AG09309 (cell line): Measurements from ENCODE around the gene HCN3.
A peak's percentile ranks its signal among the peaks of the same experiment; 100 is the strongest.
"Not testable (repeated sequence)": the region's sequence is repeated elsewhere in the genome, so short reads cannot be mapped to it uniquely, and the experiment has no call there.

Source experiments
- DNase-seq: peaks from one replicate; pipeline ENCODE4 v3.0.0-alpha.2; 2010; ENCODE audit warnings: low read depth
- H3K4me3 ChIP-seq: 2 replicates; pipeline ENCODE4 v1.5.1; 2011; ENCODE audit warnings: mild to moderate bottlenecking, low read depth, low read length, moderate library complexity; ENCODE audit not compliant: control insufficient read depth
- TF ChIP-seq, protein P1 (sequence below): IDR thresholded peaks from 2 replicates; pipeline ENCODE4 v1.5.1; 2011; ENCODE audit warnings: mild to moderate bottlenecking, low read depth, low read length, inconsistent platforms; ENCODE audit not compliant: insufficient read depth, control insufficient read depth; ENCODE audit errors: missing control alignments

HCN3 gene

DNA sequence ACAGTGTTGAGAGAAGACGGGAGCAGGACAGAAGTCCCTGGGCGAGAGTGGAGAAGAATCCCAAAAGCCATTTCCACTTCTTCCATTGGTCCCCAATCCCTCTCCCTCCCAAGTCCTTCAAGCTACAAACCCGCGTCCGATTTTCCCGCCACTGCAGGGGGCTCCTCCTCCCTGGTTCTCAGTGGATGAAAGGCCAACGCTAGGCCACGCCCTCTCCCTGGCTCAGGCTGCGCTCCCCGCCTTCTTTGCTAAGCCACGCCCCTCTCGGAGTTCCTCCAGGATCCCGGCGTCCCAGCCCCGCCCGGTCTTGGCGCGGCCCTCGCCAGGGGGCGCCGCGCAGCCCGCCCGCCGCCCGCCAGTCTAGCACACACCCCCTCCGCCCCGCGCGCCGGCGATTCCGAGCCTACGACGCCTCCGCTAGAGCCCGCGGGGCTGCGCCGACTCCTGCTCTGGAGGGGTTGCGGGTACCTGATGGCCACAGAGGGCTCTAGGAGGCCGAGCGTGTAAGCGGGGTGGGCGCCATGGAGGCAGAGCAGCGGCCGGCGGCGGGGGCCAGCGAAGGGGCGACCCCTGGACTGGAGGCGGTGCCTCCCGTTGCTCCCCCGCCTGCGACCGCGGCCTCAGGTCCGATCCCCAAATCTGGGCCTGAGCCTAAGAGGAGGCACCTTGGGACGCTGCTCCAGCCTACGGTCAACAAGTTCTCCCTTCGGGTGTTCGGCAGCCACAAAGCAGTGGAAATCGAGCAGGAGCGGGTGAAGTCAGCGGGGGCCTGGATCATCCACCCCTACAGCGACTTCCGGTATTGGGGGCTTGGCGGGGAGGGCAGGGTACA, at the start of gene HCN3:
Gene HCN3 (plus strand): TSS at position 394 of the 832 bp plus-strand sequence. CDS start 128 bp downstream, at position 522.
- TF ChIP-seq, protein P1, sequence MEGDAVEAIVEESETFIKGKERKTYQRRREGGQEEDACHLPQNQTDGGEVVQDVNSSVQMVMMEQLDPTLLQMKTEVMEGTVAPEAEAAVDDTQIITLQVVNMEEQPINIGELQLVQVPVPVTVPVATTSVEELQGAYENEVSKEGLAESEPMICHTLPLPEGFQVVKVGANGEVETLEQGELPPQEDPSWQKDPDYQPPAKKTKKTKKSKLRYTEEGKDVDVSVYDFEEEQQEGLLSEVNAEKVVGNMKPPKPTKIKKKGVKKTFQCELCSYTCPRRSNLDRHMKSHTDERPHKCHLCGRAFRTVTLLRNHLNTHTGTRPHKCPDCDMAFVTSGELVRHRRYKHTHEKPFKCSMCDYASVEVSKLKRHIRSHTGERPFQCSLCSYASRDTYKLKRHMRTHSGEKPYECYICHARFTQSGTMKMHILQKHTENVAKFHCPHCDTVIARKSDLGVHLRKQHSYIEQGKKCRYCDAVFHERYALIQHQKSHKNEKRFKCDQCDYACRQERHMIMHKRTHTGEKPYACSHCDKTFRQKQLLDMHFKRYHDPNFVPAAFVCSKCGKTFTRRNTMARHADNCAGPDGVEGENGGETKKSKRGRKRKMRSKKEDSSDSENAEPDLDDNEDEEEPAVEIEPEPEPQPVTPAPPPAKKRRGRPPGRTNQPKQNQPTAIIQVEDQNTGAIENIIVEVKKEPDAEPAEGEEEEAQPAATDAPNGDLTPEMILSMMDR, result peak; percentile 40

DNA sequence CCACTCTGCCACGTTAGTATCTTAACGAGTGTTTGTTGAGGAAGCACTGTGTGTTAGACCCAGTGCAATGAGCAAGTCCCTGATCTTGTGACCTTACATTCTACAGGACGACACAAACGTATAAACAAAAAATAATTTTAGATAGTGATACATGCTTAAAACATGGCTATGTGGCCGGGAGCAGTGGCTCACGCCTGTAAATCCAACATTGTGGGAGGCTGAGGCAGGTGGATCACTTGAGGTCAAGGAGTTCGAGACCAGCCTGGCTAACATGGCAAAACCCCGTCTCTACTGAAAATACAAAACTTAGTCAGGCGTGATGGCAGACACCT, 49.2 kb upstream of the HCN3 start:
- H3K4me3 ChIP-seq, result peak overlapping the region; percentile 26; the same call in 1 of the 2 replicates
- DNase-seq, result no peak
- TF ChIP-seq, protein P1, result no peak

More for the DNA sequence above, at the start of gene HCN3:
- peak; percentile 68 for DNase-seq
- H3K4me3 ChIP-seq, result peak within 1 kb of the TSS; percentile 67

DNA sequence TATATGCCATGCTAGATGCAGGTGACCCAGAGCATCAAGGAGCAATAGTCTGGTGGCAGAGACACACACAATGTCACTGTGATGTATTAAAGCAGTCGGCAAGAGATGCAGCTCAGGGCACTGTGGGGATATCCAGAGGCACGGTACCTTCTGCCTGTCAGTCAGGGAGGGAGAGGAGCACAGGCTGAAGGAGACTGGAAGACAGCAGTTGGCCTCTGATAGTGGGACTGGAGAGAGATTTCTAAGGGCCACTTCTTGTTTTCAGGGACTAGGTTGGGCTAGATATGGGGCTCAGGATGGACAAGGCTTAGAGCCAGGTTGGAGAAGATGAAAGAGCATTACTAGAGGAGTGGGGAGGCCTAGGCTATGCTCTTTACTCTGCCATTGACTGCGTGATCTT, 46.0 kb upstream of the HCN3 start:
- DNase-seq, result not testable (repeated sequence)

DNA sequence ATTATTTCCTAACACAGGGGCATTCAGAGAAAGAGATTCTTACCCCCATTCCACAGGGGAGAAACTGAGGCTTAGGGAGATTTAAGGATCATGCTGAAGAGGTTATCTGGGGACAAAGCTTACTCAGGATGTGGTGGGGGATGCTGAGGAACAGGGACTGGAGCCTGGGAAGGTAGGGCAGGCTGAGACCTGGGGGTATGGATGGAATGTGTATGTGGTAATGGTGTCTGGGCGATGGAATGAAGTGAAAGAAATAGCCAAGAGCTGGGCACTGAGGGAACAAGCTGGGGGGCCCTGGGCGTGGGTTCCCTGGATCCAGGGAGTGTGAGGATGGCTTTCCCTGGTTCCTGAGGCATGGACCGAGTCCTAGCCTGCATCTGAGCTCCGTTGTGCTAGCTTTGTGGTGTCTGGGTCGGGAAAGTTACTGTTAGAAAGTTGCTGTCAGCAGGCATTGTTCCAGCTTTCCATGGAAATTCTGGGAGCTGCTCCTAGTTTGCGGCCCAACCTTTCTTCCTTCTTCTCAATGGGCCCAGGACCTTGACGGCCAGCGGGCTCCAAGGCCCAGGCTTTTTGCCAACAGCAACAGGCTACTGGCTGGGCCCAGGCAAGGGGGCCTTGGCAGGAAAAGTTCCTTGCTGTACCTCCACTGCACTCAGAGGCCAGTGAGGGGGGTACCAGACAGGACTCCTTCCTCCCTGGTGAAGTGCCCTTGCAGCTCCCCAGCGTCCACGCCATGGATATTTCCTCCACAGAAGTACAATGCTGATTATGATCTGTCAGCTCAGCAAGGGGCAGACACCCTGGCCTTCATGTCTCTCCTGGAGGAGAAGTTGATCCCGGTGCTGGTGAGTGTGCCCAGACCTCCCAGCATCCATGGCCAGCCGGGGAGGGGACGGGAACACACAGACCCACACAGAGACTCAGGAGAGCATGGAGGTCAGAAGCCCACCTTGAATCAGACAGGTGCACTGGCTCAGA, 45.0 kb upstream of the HCN3 start:
- DNase-seq, H3K4me3 ChIP-seq: not testable (repeated sequence)

More for the DNA sequence above, 46.0 kb upstream of the HCN3 start:
- not testable (repeated sequence) for H3K4me3 ChIP-seq

DNA sequence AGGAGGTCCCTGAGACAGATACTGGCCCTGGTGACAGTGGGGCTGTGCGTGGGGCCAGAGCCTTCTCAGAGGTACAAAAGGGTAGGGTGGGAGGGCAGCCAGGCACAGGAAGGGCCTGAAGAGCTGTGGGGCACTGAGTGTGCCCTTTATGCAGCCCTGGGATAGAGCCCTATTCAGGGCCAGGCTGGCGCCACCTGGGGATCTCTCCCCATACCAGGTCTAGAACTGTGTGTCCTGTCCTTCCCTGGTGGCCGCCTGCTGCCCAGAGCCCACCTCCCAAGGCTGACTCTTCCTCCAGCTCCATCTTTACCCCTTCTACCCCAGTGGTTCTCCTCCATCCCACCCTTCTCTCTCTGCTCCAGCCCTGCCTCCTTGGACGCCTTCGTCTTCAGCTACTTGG, 43.8 kb upstream of the HCN3 start:
- H3K4me3 ChIP-seq, DNase-seq: not testable (repeated sequence)

DNA sequence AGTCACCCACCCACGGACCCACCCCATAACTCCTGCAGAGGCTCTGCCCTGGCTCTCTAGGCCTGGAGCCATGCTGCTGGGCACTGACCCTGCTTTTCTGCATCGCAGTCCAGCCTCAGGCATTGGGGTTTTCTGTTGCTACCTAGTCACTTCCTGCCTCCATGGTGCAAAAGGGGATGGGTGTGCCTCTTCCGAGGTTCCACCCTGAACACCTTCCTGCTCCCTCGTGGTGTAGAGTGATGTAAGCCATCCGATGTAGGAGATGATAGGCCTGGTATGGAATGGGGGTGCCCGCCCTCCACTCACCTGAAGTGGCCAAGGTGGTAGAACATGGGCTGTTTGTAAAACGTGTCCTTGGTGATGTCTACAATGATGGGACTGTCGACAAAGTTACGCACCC, 41.9 kb upstream of the HCN3 start:
- not testable (repeated sequence) for H3K4me3 ChIP-seq, DNase-seq

DNA sequence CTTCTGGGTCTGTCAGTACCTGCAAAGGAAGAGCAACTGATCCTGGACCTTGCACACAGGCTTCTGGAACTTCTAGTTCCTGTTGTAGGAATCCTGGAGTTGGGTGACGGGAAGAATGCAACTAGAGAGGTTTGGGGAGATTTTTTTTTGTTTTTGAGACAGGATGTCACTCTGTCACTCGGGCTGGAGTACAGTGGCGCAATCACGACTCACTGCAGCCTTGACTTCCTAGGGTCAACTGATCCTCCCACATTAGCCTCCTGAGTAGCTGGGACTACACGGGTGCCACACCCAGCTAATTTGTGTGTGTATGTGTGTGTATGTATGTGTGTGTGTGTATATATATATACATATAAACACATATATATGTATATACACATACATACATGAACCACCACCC, 40.8 kb upstream of the HCN3 start:
- no peak overlapping the region for H3K4me3 ChIP-seq
- TF ChIP-seq, protein P1, result no peak
- DNase-seq, result no peak

DNA sequence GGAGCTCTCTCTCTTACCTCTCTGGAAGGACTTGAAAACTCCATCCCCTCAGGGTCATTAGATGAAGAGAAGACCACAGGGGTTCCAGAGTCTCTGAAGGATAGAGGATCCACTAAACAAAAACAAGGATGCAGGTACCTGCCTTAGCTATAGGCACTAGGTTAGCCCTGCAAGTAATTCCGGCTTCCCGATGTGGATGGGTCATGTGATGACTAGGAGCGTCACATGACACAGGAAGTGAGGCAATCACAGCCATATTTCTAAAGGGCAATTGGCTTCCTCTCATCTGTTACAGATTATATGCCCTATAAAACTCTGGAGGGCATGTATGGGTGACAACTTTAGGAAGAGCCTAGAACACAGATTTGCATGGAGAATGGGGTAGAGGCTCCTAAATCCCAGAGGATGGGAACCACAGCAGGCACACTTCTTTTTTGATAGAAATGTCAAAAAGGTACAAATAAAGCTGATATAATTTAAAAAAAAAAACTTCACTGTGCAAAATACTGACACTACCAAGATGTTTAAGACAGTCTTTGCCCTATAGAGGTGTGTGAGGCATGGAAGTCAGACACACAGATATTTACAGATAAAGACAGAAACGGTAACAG, 36.1 kb upstream of the HCN3 start:
- TF ChIP-seq, protein P1, result no peak
- DNase-seq, result no peak
- H3K4me3 ChIP-seq, result peak overlapping the region; percentile 41
